CD4-positive, alpha-beta memory T cell (primary cell): ENCODE data around the gene CFAP100. TPM values are rescaled to one million over a fixed set of nuclear protein-coding genes. Genes with fewer than 3 reads are reported as not detected.

ENCODE experiments used
- CTCF ChIA-PET: fragments of 350-600 bp; sonication (Branson Sonifier 250); formaldehyde crosslinking; loops from one replicate; lab custom pipeline; 2021; ENCODE audit warnings: inconsistent platforms; ENCODE audit not compliant: partially characterized antibody; lab: Charles Lee
- POLR2A ChIA-PET: fragments of 350-600 bp; sonication (Branson Sonifier 250); formaldehyde crosslinking; loops from one replicate; lab custom pipeline; 2021; ENCODE audit not compliant: partially characterized antibody; lab: Charles Lee
- DNase-seq, 5 donors: peaks; one replicate each; pipeline versions ENCODE4 v3.0.0 to v3.0.0-alpha.2; 2020 to 2022; ENCODE audit warnings: mixed read lengths in 1 of 5
- H3K27ac ChIP-seq: one replicate; pipeline ENCODE4 v1.7.0; 2013; ENCODE audit warnings: low read depth, low read length
- H3K27me3 ChIP-seq: 2 replicates; pipeline ENCODE4 v1.7.0; 2013; ENCODE audit warnings: mild to moderate bottlenecking, low read length, moderate library complexity; ENCODE audit not compliant: insufficient read depth
- H3K36me3 ChIP-seq: 2 replicates; pipeline ENCODE4 v1.7.0; 2013; ENCODE audit warnings: mild to moderate bottlenecking, low read length, moderate library complexity; ENCODE audit not compliant: insufficient read depth
- H3K4me1 ChIP-seq: 2 replicates; pipeline ENCODE4 v1.7.0; 2013; ENCODE audit warnings: mild to moderate bottlenecking, low read length, moderate library complexity; ENCODE audit not compliant: insufficient read depth
- H3K4me3 ChIP-seq, 2 donors: one replicate each; pipeline ENCODE4 v1.7.0; 2013; ENCODE audit warnings: low read length in 2 of 2, mild to moderate bottlenecking in 1 of 2
- H3K9me3 ChIP-seq, 2 donors: one replicate each; pipeline ENCODE4 v1.7.0; 2013; ENCODE audit warnings: low read length in 2 of 2, control low read depth in 1 of 2; ENCODE audit not compliant: control insufficient read depth in 1 of 2
- H3K27ac Mint-ChIP-seq, 7 donors: one replicate each; pipeline ENCODE4 v1.8.0; 2020 to 2021; ENCODE audit warnings: mixed read lengths in 7 of 7, mild to moderate bottlenecking in 6 of 7, inconsistent platforms in 3 of 7, moderate library complexity in 3 of 7
- H3K27me3 Mint-ChIP-seq, 2 donors: one replicate each; pipeline ENCODE4 v1.8.0; 2020 to 2021; ENCODE audit warnings: mixed read lengths in 2 of 2
- H3K36me3 Mint-ChIP-seq, 2 donors: one replicate each; pipeline ENCODE4 v1.8.0; 2020 to 2021; ENCODE audit warnings: mixed read lengths in 2 of 2, inconsistent platforms in 1 of 2, mild to moderate bottlenecking in 1 of 2
- H3K4me1 Mint-ChIP-seq, 4 donors: one replicate each; pipeline ENCODE4 v1.8.0; 2020 to 2021; ENCODE audit warnings: mixed read lengths in 4 of 4, mild to moderate bottlenecking in 1 of 4
- H3K4me3 Mint-ChIP-seq, 8 donors: one replicate each; pipeline ENCODE4 v1.8.0; 2020 to 2021; ENCODE audit warnings: mixed read lengths in 8 of 8, mild to moderate bottlenecking in 7 of 8, moderate library complexity in 6 of 8, inconsistent platforms in 3 of 8
- H3K9me3 Mint-ChIP-seq, 8 donors: one replicate each; pipeline ENCODE4 v1.8.0; 2020 to 2021; ENCODE audit warnings: mixed read lengths in 8 of 8, mild to moderate bottlenecking in 5 of 8, inconsistent platforms in 3 of 8, moderate library complexity in 1 of 8
- intact Hi-C: fragments of 100-400 bp; cut with micrococcal nuclease; formaldehyde crosslinking; loops from one replicate; pipeline ENCODE4 v1.15.1; 2023
- polyA plus RNA-seq, 2 donors: library from polyadenylated mRNA; unstranded; fragments of 300-500 nt; fragmentation: Illumina TruSeq; gene quantifications; one replicate each; pipeline ENCODE4 v1.2.3, GENCODE V29; 2021
- total RNA-seq, 2 experiments: library from RNA; stranded (reverse); gene quantifications; one replicate each; pipeline ENCODE4 v1.2.3, GENCODE V29; 2021

Gene CFAP100
- total and polyA plus RNA-seq, 4 experiments from 2014 or later = not detected

DNA sequence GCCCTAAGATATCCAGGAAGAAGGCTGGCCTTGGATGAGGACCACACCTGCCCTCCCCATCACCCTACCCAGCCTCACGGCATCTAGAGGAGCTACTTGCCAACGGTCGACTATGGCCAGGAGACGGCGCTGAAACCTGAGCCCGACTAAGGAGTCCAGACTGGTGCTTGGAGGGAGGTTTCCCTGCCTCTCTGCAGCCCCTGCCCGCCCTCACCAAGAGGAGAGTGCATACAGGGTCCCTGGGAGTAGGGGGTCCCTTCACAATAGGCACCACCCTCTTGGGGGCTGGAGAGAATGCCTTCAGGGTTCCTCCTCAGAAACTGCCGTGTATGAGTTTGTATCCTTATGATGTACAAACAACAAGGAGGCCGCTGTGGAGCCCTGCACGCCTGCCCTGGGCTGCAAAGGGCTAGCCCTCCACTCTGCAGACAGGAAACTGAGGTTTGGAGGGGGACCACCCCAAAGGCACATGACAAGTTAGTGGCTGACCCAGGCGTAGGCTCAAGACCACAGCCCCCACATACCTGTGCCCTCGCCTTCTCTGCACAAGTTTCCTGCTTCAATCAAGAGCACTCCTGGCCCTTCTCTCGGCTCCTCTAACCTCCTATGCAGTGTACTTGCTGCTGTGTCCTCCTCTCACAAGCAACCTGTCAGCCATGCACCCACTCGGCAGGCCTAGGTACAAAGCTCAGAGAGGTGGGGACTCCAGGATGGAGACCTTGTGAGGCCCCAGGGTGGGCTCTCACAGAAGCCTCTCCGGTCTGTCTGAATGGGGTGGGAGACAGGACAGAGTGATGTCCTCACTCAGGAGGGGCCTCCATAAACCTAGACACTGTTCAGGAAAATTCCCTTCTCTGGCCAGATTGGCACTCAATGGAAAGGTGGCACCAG, 44.9 kb upstream of the CFAP100 start:
- DNase-seq = no peak
- H3K4me3 ChIP-seq = no peak overlapping the region
- H3K36me3 ChIP-seq = no peaks in the 10 kb centered on the region
- H3K9me3 ChIP-seq = no peaks in the 10 kb centered on the region
- no peaks in the 10 kb centered on the region for H3K4me1 ChIP-seq
- intact Hi-C loops = no loop called here
- Mint-ChIP-seq H3K9me3 (no peaks in the 10 kb centered on the region), H3K36me3 (no peaks in the 10 kb centered on the region), H3K4me3 (no peak overlapping the region), H3K27ac (no peak overlapping the region), H3K4me1 (no peaks in the 10 kb centered on the region), H3K27me3 (peaks cover 0 to 4% of the 10 kb centered on the region in 2 donors)
- CTCF ChIA-PET = no interaction called here
- no peak overlapping the region for H3K27ac ChIP-seq
- no peaks in the 10 kb centered on the region for H3K27me3 ChIP-seq
- POLR2A ChIA-PET = no interaction called here

DNA sequence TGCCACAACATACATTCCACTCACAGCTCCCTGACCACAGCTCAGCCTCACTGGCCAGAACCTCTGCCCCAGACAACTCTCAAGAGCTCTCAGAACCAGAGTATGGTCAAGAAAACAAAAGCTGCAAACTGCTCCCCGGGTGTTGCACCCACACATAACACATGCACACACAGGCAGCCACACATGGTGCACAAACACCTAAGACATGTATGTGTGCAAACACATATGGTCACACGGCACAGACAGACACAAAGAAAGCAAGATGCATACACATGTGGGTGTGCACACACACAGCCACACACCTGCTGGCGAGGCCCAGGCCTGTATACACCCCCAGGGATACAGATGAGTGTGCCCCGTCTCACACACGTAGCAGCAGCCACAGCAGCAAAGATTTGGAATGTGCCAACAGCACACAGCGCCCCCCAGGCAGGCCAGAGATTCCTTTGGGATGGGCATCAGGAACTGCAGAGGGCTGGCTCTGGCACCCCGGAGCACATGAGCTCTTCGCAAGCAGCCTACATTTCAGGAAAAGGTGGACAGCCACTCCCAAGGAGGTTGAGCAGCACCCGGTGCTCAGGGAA, 44.1 kb upstream of the CFAP100 start:
- ChIA-PET POLR2A (no interaction called here), CTCF (no interaction called here)
- Histone ChIP-seq H3K9me3 (no peaks in the 10 kb centered on the region), H3K4me1 (no peaks in the 10 kb centered on the region), H3K4me3 (no peak overlapping the region), H3K36me3 (no peaks in the 10 kb centered on the region), H3K27me3 (peaks cover 6% of the 10 kb centered on the region), H3K27ac (no peak overlapping the region)
- H3K4me3 Mint-ChIP-seq = no peak overlapping the region
- no peaks in the 10 kb centered on the region for H3K36me3 Mint-ChIP-seq
- no peaks in the 10 kb centered on the region for H3K9me3 Mint-ChIP-seq
- peaks cover 2 to 9% of the 10 kb centered on the region in 2 donors for H3K27me3 Mint-ChIP-seq
- no peak for DNase-seq
- H3K4me1 Mint-ChIP-seq = peaks cover 0 to 5% (median 1%) of the 10 kb centered on the region in 4 donors
- no peak overlapping the region for H3K27ac Mint-ChIP-seq
- intact Hi-C loops = no loop called here

DNA sequence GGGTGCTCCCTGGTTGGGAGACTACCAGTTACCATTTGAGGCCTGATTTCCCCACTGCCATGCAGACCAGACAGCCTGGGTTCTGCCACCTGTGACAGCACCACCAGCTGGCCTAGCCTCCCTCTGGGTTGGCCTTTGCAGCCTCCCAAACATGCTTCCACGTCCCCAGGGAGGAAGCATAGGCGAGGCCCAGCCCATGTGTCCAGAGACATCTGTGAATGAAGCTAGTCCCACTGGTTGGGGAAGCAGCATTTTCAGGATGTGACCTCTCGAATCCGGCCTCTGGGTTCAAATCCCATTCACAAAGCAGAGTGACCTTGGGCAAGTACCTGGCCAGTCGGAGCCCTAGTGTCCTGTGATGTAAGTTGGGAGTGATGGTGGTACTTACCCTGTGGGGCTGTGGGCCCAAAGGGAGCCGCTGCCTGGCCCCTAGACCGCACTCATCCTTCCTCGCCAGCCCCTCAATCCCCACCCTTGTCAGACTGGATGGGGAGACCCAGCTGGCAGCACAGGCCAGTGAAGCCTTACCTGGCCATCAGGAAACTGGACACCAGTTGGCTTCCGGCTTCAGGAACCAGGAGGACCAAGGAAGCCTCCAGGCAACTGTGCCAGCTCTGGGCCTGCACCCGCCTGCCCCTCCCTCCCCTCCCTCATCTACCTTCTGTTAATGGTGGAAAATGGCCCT, 43.5 kb upstream of the CFAP100 start:
- peaks cover 10% of the 10 kb centered on the region for H3K27me3 ChIP-seq
- no peak for DNase-seq
- H3K27me3 Mint-ChIP-seq = peaks cover 3 to 12% of the 10 kb centered on the region in 2 donors
- no peak overlapping the region for H3K4me3 ChIP-seq
- H3K36me3 ChIP-seq = no peaks in the 10 kb centered on the region
- no peaks in the 10 kb centered on the region for H3K36me3 Mint-ChIP-seq
- H3K4me1 ChIP-seq = no peaks in the 10 kb centered on the region
- ChIA-PET CTCF (no interaction called here), POLR2A (no interaction called here)
- H3K9me3 Mint-ChIP-seq = no peaks in the 10 kb centered on the region
- intact Hi-C loops = no loop called here
- H3K27ac ChIP-seq = no peak overlapping the region
- no peak overlapping the region for H3K4me3 Mint-ChIP-seq
- no peak overlapping the region for H3K27ac Mint-ChIP-seq
- no peaks in the 10 kb centered on the region for H3K9me3 ChIP-seq
- peaks cover 2 to 9% (median 2%) of the 10 kb centered on the region in 4 donors for H3K4me1 Mint-ChIP-seq

DNA sequence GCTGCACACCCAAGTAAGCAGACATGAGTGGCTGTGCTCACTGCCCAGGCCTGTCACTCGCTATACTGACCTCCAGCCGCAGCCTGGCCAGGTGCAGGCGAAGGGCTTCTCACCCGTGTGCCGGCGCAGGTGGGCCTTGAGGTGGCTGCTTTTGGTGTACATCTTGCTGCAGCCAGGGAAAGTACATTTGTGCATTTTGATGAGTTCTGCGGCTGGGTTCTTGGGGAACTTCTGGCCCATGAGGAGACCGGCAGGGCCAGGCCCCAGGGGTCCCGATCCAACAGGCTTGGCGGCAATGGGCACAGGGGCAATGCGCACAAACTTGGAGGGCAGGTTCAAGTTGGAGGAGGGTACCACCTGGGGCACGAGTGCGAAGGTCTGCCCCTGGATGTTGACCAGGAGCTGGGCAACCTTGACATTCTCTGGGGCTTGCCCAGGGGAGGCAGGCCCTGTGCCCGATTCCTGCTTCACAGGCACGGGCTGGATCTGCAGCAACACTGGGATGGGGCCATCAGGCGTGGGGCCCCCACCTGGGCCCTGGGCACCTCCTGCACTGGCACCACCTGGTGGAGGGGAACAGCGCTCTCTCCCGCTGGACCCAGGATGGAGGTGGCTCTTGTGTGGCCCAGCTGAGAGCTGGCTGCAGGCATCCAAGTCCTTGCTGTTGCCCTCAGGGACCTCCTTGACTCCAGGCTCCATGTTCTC, 42.8 kb upstream of the CFAP100 start:
- H3K4me3 Mint-ChIP-seq = no peak overlapping the region
- intact Hi-C loops = no loop called here

DNA sequence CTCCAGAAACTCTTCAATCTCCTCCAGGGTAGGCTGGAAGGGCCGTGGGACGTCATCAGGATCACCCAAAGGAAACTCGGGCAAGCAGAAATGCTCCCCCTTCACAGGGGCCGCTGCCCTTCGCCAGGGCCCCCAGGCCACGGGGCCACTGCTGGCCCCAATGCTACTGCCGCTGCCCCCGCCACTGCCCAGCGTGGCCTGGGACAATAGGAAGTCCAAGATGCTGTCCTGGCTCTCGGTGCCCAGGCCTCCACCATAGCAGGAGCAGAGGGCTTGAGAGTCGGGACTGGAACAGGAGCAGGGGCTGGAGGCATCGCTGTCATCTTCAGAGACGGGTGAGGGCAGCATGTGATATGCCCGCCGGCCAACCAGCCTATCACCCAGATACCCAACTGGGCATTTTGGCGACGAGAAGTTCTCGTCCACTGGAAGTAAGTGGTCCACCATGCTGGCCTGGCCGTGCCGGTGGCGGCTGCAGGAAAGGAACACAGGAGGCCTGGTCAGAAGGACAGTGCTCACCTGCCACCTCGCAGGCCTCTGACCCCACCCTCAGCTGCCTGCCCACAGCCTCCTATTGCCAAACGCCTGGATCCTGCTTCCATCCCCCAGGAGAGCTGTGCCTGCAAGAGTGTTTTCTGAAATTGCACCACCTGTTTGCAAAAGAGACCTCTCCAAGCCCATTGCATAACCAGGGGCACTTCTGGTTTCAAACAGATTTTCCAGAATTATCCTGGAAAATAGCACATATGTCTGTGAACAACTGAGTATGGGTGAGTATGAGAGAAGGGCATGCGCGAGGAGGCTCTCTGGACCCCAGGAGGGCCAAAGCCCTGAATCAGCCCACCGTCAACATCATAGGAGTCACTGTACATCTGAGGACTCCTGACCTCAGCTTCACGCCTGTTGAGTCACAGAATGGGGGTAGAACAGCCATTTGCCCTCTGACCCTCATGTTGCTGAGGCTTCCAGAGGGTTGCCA, 41.9 kb upstream of the CFAP100 start:
- ChIA-PET CTCF (no interaction called here), POLR2A (no interaction called here)
- peaks cover 5 to 17% (median 7%) of the 10 kb centered on the region in 4 donors for H3K4me1 Mint-ChIP-seq
- peaks cover 13% of the 10 kb centered on the region for H3K27me3 ChIP-seq
- no peaks in the 10 kb centered on the region for H3K9me3 ChIP-seq
- H3K27ac Mint-ChIP-seq = no peak overlapping the region
- H3K4me1 ChIP-seq = peaks cover 3% of the 10 kb centered on the region
- H3K4me3 ChIP-seq = no peak overlapping the region
- H3K36me3 ChIP-seq = no peaks in the 10 kb centered on the region
- no peaks in the 10 kb centered on the region for H3K9me3 Mint-ChIP-seq
- no peak overlapping the region for H3K27ac ChIP-seq
- H3K27me3 Mint-ChIP-seq = peaks cover 5 to 16% of the 10 kb centered on the region in 2 donors
- no peak for DNase-seq
- intact Hi-C loops = no loop called here
- H3K4me3 Mint-ChIP-seq = no peak overlapping the region
- no peaks in the 10 kb centered on the region for H3K36me3 Mint-ChIP-seq

More for the DNA sequence above, 42.8 kb upstream of the CFAP100 start:
- Histone ChIP-seq H3K27me3 (peaks cover 10% of the 10 kb centered on the region), H3K4me1 (no peaks in the 10 kb centered on the region), H3K36me3 (no peaks in the 10 kb centered on the region), H3K4me3 (no peak overlapping the region), H3K27ac (no peak overlapping the region), H3K9me3 (no peaks in the 10 kb centered on the region)
- no peak overlapping the region for H3K27ac Mint-ChIP-seq
- H3K36me3 Mint-ChIP-seq = no peaks in the 10 kb centered on the region
- ChIA-PET CTCF (no interaction called here), POLR2A (no interaction called here)
- H3K4me1 Mint-ChIP-seq = peaks cover 5 to 13% (median 5%) of the 10 kb centered on the region in 4 donors
- no peaks in the 10 kb centered on the region for H3K9me3 Mint-ChIP-seq
- DNase-seq = no peak
- H3K27me3 Mint-ChIP-seq = peaks cover 3 to 14% of the 10 kb centered on the region in 2 donors

DNA sequence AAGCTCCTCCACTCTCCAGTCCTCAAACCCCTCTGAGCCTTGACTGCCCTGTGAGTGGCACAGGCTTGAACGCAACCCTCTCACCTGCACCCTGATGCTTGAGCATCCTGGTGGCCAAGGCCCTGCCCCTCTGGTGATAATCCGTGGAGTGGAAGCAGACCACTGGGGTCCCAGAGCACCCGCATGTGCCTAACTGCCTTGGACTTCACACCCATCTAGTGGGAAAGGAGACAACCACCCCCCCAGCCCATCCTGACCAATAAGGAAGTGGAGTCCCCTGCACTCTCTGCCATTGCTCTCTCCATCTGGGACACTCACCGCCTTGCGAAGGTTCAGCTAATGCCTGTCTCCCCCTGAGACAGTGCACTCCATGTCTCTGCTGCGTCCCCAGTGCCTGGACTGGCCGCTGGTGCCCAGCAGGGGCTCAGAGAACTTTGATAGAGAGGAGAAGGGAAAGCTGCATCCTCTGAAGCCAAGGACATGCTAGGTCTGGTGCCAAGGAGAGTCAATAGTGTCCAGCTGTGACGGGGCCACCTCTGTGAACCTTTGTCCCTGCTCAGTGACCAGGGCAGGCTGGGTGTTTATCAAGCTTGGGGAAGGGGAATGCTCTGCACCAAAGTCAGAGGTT, 40.9 kb upstream of the CFAP100 start:
- peaks cover 9 to 25% (median 12%) of the 10 kb centered on the region in 4 donors for H3K4me1 Mint-ChIP-seq
- Histone ChIP-seq H3K9me3 (no peaks in the 10 kb centered on the region), H3K4me1 (peaks cover 9% of the 10 kb centered on the region), H3K27me3 (peaks cover 23% of the 10 kb centered on the region), H3K27ac (no peak overlapping the region), H3K4me3 (no peak overlapping the region), H3K36me3 (no peaks in the 10 kb centered on the region)
- peaks cover 15 to 24% of the 10 kb centered on the region in 2 donors for H3K27me3 Mint-ChIP-seq
- intact Hi-C loops = no loop called here
- H3K36me3 Mint-ChIP-seq = no peaks in the 10 kb centered on the region
- peak overlapping the region in 1 of 7 donors; percentile 60 for H3K27ac Mint-ChIP-seq
- H3K4me3 Mint-ChIP-seq = no peak overlapping the region
- DNase-seq = no peak
- CTCF ChIA-PET = no interaction called here
- POLR2A ChIA-PET = no interaction called here
- no peaks in the 10 kb centered on the region for H3K9me3 Mint-ChIP-seq
